ENCODE results near the gene ALKBH4.

GRCh38 chr7:102468478-102469350 lies 4.1 kb upstream of the ALKBH4 start:
- TF ChIP-seq CTCF (IDR thresholded peaks at IDR 0.05; ENCODE audit: low read length) (no peak), EZH2 (optimal IDR thresholded peaks at IDR 0.05; ENCODE audit: low read depth, low read length) (no peak)

Measured in MM.1S (cell line).